ENCODE results near the gene SPIRE1.

The SPIRE1 gene

DNA sequence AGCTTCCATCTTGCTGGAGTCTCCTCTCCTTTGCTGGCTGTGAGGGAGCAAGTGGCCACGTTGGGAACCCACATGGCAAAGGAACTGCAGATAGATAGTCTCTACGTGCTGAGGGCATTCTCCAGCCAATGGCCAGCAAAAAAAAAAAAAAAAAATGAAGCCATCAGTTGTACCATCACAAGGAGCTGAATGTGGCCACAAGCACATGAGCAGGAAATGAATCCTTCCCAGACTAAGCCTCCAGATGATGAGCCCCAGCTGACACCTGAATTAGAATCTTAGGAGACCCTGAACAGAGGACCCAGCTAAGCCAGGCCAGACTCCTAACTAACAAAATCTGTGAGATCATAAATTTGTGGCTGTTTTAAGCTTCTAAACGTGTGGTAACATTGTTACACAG lies 57.9 kb downstream of the SPIRE1 start:
- Histone ChIP-seq H2AFZ (ENCODE audit: low read length) (no peak overlapping the region), H3K9me2 (replicated peaks; ENCODE audit: low read depth, low read length) (no peaks in the 10 kb centered on the region), H3F3A (ENCODE audit: low read depth) (no peaks in the 10 kb centered on the region; the same call in 1 of the 2 replicates), H3K27me3 (ENCODE audit: insufficient read depth, low read length, poor library complexity, severe bottlenecking) (no peaks in the 10 kb centered on the region), H3K36me3 (ENCODE audit: insufficient read depth, low read length) (no peaks in the 10 kb centered on the region), H4K20me1 (ENCODE audit: insufficient read depth, low read length, poor library complexity, severe bottlenecking) (no peaks in the 10 kb centered on the region), H3K9ac (ENCODE audit: low read depth, low read length, poor library complexity, severe bottlenecking) (no peak overlapping the region), H3K4me2 (ENCODE audit: low read depth, low read length, poor library complexity, severe bottlenecking) (no peak overlapping the region), H3K9me3 (ENCODE audit: insufficient read depth, low read depth, low read length) (no peaks in the 10 kb centered on the region), H3K4me3 (ENCODE audit: low read length, poor library complexity, severe bottlenecking) (no peak overlapping the region), H3K4me1 (ENCODE audit: insufficient read depth, low read length, poor library complexity, severe bottlenecking) (peaks cover 59% of the 10 kb centered on the region), H3K79me2 (ENCODE audit: insufficient read depth, low read length) (no peaks in the 10 kb centered on the region)
- no peak for TF ChIP-seq EZH2phosphoT487 (IDR thresholded peaks at IDR 0.05; ENCODE audit: borderline replicate concordance)
- TF ChIP-seq, protein P1, sequence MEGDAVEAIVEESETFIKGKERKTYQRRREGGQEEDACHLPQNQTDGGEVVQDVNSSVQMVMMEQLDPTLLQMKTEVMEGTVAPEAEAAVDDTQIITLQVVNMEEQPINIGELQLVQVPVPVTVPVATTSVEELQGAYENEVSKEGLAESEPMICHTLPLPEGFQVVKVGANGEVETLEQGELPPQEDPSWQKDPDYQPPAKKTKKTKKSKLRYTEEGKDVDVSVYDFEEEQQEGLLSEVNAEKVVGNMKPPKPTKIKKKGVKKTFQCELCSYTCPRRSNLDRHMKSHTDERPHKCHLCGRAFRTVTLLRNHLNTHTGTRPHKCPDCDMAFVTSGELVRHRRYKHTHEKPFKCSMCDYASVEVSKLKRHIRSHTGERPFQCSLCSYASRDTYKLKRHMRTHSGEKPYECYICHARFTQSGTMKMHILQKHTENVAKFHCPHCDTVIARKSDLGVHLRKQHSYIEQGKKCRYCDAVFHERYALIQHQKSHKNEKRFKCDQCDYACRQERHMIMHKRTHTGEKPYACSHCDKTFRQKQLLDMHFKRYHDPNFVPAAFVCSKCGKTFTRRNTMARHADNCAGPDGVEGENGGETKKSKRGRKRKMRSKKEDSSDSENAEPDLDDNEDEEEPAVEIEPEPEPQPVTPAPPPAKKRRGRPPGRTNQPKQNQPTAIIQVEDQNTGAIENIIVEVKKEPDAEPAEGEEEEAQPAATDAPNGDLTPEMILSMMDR (conservative IDR thresholded peaks at IDR 0.05; ENCODE audit: low read length): no peak

DNA sequence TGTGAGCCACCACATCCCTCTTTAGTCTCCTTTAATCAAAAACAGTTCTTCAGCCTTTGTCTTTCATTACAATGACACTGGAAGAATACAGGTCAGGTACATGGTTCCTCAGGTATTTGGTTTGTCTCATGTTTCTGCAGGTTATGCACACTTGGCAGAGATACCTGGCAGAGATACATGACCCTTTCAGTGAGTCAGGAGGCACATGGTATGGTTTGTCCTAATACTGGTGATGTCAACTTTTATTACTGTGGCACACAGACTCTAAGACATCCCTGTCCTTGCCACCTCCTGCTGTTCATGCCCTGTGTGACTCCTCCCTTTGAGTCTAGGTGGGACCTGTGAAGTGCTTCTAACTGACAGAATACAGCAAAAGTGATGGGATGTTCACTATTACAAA lies 58.4 kb downstream of the SPIRE1 start:
- Histone ChIP-seq H3K4me1 (ENCODE audit: insufficient read depth, low read length, poor library complexity, severe bottlenecking) (peaks cover 59% of the 10 kb centered on the region), H3F3A (ENCODE audit: low read depth) (no peaks in the 10 kb centered on the region; the same call in 1 of the 2 replicates), H3K9ac (ENCODE audit: low read depth, low read length, poor library complexity, severe bottlenecking) (no peak overlapping the region), H3K9me2 (replicated peaks; ENCODE audit: low read depth, low read length) (no peaks in the 10 kb centered on the region), H3K36me3 (ENCODE audit: insufficient read depth, low read length) (no peaks in the 10 kb centered on the region), H3K79me2 (ENCODE audit: insufficient read depth, low read length) (no peaks in the 10 kb centered on the region), H3K9me3 (ENCODE audit: insufficient read depth, low read depth, low read length) (no peaks in the 10 kb centered on the region), H3K27me3 (ENCODE audit: insufficient read depth, low read length, poor library complexity, severe bottlenecking) (no peaks in the 10 kb centered on the region), H3K4me2 (ENCODE audit: low read depth, low read length, poor library complexity, severe bottlenecking) (no peak overlapping the region), H3K4me3 (ENCODE audit: low read length, poor library complexity, severe bottlenecking) (no peak overlapping the region), H4K20me1 (ENCODE audit: insufficient read depth, low read length, poor library complexity, severe bottlenecking) (no peaks in the 10 kb centered on the region), H2AFZ (ENCODE audit: low read length) (no peak overlapping the region)
- TF ChIP-seq, protein P1 (conservative IDR thresholded peaks at IDR 0.05; ENCODE audit: low read length): no peak
- TF ChIP-seq EZH2phosphoT487 (IDR thresholded peaks at IDR 0.05; ENCODE audit: borderline replicate concordance): no peak

DNA sequence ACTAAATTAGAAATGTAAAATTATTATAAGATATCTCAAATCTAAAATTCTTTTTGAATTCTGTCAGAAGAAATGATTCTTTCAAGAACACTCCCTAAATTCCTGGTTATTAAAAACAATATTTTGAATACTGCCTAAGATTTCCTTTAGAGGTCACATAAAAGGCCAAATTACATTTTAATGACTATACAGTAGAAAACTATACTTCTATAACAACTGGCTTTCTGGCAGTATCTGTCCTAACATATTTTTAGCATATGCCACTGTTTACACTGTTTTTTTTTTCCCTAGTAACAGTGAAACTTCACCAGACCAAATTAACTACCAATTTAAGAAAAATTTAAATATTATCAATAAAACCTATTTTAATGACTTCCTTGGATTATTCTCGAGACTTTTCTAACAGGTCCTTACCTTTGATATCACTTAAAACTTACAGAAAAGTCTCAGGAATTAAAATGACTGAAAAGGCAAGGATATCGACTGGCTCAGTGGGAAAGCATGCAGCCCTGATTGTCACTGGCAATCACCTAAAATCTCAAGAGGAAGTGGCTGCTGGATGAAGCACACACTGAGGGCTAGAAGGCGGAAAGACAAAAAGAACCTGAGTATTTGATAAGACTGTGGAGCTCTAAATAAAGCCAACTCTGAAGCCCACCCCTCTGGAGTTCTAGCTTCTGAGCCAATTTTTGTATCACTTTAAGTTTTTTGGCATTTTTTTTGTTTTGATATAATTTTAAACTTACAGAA lies 59.6 kb downstream of the SPIRE1 start:
- no peaks in the 10 kb centered on the region for H3K9me2 ChIP-seq (replicated peaks; ENCODE audit: low read depth, low read length)
- no peaks in the 10 kb centered on the region for H3K36me3 ChIP-seq (ENCODE audit: insufficient read depth, low read length)
- no peaks in the 10 kb centered on the region for H3K79me2 ChIP-seq (ENCODE audit: insufficient read depth, low read length)
- H3K4me3 ChIP-seq (ENCODE audit: low read length, poor library complexity, severe bottlenecking): no peak overlapping the region
- H3K4me2 ChIP-seq (ENCODE audit: low read depth, low read length, poor library complexity, severe bottlenecking): peak overlapping the region; percentile 1
- H3K9ac ChIP-seq (ENCODE audit: low read depth, low read length, poor library complexity, severe bottlenecking): no peak overlapping the region
- TF ChIP-seq EZH2phosphoT487 (IDR thresholded peaks at IDR 0.05; ENCODE audit: borderline replicate concordance): no peak
- TF ChIP-seq, protein P1 (conservative IDR thresholded peaks at IDR 0.05; ENCODE audit: low read length): no peak
- H3K9me3 ChIP-seq (ENCODE audit: insufficient read depth, low read depth, low read length): no peaks in the 10 kb centered on the region
- no peak overlapping the region for H2AFZ ChIP-seq (ENCODE audit: low read length)
- H3K27me3 ChIP-seq (ENCODE audit: insufficient read depth, low read length, poor library complexity, severe bottlenecking): no peaks in the 10 kb centered on the region
- H3K4me1 ChIP-seq (ENCODE audit: insufficient read depth, low read length, poor library complexity, severe bottlenecking): peaks cover 59% of the 10 kb centered on the region
- H4K20me1 ChIP-seq (ENCODE audit: insufficient read depth, low read length, poor library complexity, severe bottlenecking): no peaks in the 10 kb centered on the region
- no peaks in the 10 kb centered on the region; the same call in 1 of the 2 replicates for H3F3A ChIP-seq (ENCODE audit: low read depth)

Data from Loucy (cell line).